ENCODE data around the gene BARHL1. TPM values are rescaled to one million over a fixed set of nuclear protein-coding genes. Genes with fewer than 3 reads are reported as not detected.

The BARHL1 gene
- total RNA-seq, 1 donor from 2014 or later: 1.0 TPM

GRCh38 chr9:132543960-132544359, 38.4 kb upstream of the BARHL1 start:
- TF ChIP-seq EZH2 (IDR thresholded peaks at IDR 0.05) (no peak), CTCF (IDR thresholded peaks at IDR 0.05) (no peak), EZH2phosphoT487 (IDR thresholded peaks at IDR 0.05) (no peak)
- H3K36me3 Mint-ChIP-seq: peaks cover 2% of the 10 kb centered on the region
- peak; percentile 56 for DNase-seq (ENCODE audit: low spot score)
- H3K27ac Mint-ChIP-seq: peak overlapping the region; percentile 95
- H3K4me1 Mint-ChIP-seq: peaks cover 60% of the 10 kb centered on the region
- no peaks in the 10 kb centered on the region for H3K36me3 ChIP-seq
- no peak overlapping the region for H3K4me3 ChIP-seq
- H3K27ac ChIP-seq: no peak overlapping the region
- no peaks in the 10 kb centered on the region for H3K27me3 ChIP-seq
- H3K9me3 Mint-ChIP-seq: no peaks in the 10 kb centered on the region
- no peak overlapping the region for H2AFZ ChIP-seq (replicated peaks)
- H3K4me2 ChIP-seq: peak overlapping the region; percentile 20
- H3K4me1 ChIP-seq: peaks cover 50% of the 10 kb centered on the region
- H3F3A ChIP-seq (ENCODE audit: low read depth): peaks cover 21% of the 10 kb centered on the region
- H4K20me1 ChIP-seq (ENCODE audit: low read depth): no peaks in the 10 kb centered on the region
- no peak overlapping the region for H3K9ac ChIP-seq
- no peak overlapping the region for H3K4me3 Mint-ChIP-seq
- H3K79me2 ChIP-seq (ENCODE audit: low read depth): no peaks in the 10 kb centered on the region
- H3K9me3 ChIP-seq (ENCODE audit: low read depth): no peaks in the 10 kb centered on the region
- peaks cover 10% of the 10 kb centered on the region for H3K27me3 Mint-ChIP-seq (ENCODE audit: insufficient read depth, low read depth)

- Mint-ChIP-seq H3K27me3 (ENCODE audit: insufficient read depth, low read depth) (peaks cover 10% of the 10 kb centered on the region), H3K9me3 (no peaks in the 10 kb centered on the region), H3K36me3 (no peaks in the 10 kb centered on the region), H3K4me3 (peak overlapping the region; percentile 41), H3K4me1 (peaks cover 67% of the 10 kb centered on the region), H3K27ac (no peak overlapping the region)
- Histone ChIP-seq H3K9me3 (ENCODE audit: low read depth) (no peaks in the 10 kb centered on the region), H3K4me2 (peak overlapping the region; percentile 69), H3K9ac (no peak overlapping the region), H3K27ac (no peak overlapping the region), H3K27me3 (no peaks in the 10 kb centered on the region), H3K4me3 (peak overlapping the region; percentile 23), H3F3A (ENCODE audit: low read depth) (peaks cover 21% of the 10 kb centered on the region), H3K79me2 (ENCODE audit: low read depth) (no peaks in the 10 kb centered on the region), H3K36me3 (no peaks in the 10 kb centered on the region), H2AFZ (replicated peaks) (no peak overlapping the region), H3K4me1 (peaks cover 58% of the 10 kb centered on the region), H4K20me1 (ENCODE audit: low read depth) (no peaks in the 10 kb centered on the region)
- no peak for DNase-seq (ENCODE audit: low spot score)
- TF ChIP-seq CTCF (IDR thresholded peaks at IDR 0.05) (no peak), EZH2phosphoT487 (IDR thresholded peaks at IDR 0.05) (no peak), EZH2 (IDR thresholded peaks at IDR 0.05) (no peak)
Observed at GRCh38 chr9:132545578-132545977, 36.8 kb upstream of the BARHL1 start.

GRCh38 chr9:132546148-132547051, 36.0 kb upstream of the BARHL1 start:
- peak overlapping the region; percentile 23 for H3K4me3 ChIP-seq
- Mint-ChIP-seq H3K4me1 (peaks cover 68% of the 10 kb centered on the region), H3K36me3 (no peaks in the 10 kb centered on the region)

More at GRCh38 chr9:132546148-132547051, 36.0 kb upstream of the BARHL1 start:
- H3F3A ChIP-seq (ENCODE audit: low read depth): peaks cover 21% of the 10 kb centered on the region
- peaks cover 58% of the 10 kb centered on the region for H3K4me1 ChIP-seq
- H3K27ac ChIP-seq: no peak overlapping the region
- TF ChIP-seq EZH2 (IDR thresholded peaks at IDR 0.05): no peak
- peak; percentile 67 for TF ChIP-seq CTCF (IDR thresholded peaks at IDR 0.05)
- no peaks in the 10 kb centered on the region for H3K9me3 ChIP-seq (ENCODE audit: low read depth)
- no peak overlapping the region for H3K9ac ChIP-seq
- H3K79me2 ChIP-seq (ENCODE audit: low read depth): no peaks in the 10 kb centered on the region
- H3K9me3 Mint-ChIP-seq: no peaks in the 10 kb centered on the region
- peak overlapping the region; percentile 69 for H3K27ac Mint-ChIP-seq
- H3K27me3 ChIP-seq: no peaks in the 10 kb centered on the region
- H2AFZ ChIP-seq (replicated peaks): peak overlapping the region; percentile 78
- peak; percentile 75 for DNase-seq (ENCODE audit: low spot score)
- no peaks in the 10 kb centered on the region for H4K20me1 ChIP-seq (ENCODE audit: low read depth)
- peak overlapping the region; percentile 74 for H3K4me3 Mint-ChIP-seq
- no peaks in the 10 kb centered on the region for H3K36me3 ChIP-seq
- H3K4me2 ChIP-seq: peak overlapping the region; percentile 69
- peaks cover 10% of the 10 kb centered on the region for H3K27me3 Mint-ChIP-seq (ENCODE audit: insufficient read depth, low read depth)

All from neural progenitor cell (in vitro differentiated cells).